Erythroblast (primary cell): ENCODE data around the gene MTREX.

ENCODE experiments used
- GATA1 ChIP-seq: IDR thresholded peaks from 2 replicates; pipeline ENCODE4 v1.6.1; 2011; ENCODE audit warnings: low read depth, mild to moderate bottlenecking, control low read depth, low read length, moderate library complexity
- POLR2A ChIP-seq: IDR thresholded peaks from 2 replicates; pipeline ENCODE4 v1.6.1; 2011; ENCODE audit warnings: mild to moderate bottlenecking, low read length

- TF ChIP-seq POLR2A: no peak
- TF ChIP-seq GATA1: no peak
Observed at GRCh38 chr5:55347786-55348185, 40.0 kb downstream of the MTREX start.
